ENCODE results near the gene ARSD.
"Not testable (repeated sequence)": the region's sequence is repeated elsewhere in the genome, so short reads cannot be mapped to it uniquely, and the experiment has no call there.

The ARSD gene

DNA sequence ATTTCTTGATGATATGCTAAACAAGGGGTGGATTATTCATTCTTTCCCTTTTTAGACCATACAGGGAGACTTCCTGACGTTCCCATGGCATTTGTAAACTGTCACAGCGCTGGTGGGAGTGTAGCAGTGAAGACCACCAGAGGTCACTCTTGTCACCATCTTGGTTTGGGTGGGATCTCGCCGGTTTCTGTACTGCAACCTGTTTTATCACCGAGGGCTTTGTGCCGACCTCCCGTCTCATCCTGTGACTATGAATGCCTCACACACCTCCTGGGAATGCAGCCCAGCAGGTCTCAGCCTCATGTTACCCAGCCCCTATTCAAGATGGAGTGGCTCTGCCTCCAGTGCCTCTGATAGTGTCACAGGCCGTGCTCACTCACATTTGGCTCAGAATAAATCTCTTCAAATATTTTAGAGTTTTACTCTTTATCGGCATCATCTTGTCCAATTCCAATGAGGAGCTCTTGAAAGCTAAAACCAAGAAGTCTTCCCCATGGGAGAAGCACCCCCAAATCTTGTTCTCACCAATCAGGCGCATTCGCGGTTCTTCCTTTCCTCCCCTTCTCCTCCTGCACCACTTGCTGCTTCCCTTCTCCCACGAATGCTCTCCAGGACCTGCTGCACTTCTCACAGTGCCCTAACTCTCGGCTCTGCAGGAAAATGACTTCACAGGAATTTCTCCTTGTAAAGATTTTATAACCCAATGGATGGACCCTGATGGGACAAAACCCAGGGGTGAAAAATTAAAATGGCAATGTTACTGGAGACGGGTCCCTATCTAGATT, 39.2 kb downstream of the ARSD start:
- DNase-seq: not testable (repeated sequence)

DNA sequence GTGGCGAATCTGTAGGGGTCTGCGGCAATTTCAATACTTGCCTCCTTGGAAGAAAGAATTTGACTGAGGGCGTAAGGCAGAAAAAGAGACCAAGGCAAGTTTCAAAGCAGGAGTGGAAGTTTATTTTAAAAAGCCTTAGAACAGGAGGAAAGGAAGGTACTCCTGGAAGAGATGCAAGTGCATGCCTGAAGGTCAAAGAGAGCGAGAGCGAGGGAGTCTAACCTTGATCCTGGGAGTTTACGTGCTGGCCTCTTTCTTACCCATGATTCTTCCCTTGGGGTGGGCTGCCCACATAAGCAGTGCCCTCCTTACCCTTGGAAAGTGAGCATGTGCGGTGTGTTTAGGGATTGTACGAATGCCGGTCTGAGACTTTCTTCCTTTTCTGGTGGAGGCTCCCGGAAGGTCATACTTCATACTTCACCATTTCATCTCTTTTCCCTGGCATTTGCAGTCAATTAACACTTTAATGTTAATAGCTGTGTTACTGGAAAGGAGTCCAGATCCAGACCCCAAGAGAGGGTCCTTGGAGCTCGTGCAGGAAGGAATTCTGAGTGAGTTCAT, 40.0 kb downstream of the ARSD start:
- no peak for DNase-seq

DNA sequence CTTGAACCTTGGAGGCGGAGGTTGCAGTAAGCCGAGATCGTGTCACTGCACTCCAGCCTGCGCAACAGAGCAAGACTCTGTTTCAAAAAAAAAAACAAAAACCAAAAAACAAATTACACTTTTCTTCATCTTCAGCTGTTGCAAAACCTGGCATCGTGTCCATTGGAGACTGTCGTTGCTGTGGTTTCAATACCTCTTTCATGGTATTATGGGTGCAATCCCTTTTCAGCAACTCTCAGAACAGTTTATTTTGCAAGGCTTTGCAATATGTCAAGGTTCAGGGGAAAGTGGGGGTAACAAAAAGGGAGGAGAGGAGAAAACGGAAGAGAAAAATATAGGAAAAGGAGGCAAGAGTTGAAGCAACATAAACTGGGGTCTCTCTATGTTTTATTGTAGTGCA, 40.8 kb downstream of the ARSD start:
- DNase-seq: no peak

DNA sequence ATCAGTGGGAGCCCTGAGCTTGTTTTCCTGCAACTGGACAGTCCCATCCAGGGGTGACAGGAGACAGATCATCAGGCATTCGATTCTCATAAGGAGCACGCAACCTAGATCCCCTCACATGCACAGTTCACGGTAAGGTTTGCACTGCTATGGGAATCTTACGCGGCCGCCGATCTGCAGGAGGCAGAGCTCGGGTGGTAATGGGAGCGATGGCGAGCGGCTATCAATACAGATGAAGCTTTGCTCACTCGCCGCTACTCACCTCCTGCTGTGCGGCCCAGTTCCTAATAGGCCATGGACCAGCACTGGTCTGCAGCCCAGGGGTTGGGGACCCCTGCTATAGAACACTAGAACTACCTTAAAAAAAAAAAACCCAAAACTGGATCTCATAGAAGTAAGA, 45.4 kb downstream of the ARSD start:
- DNase-seq: no peak

DNA sequence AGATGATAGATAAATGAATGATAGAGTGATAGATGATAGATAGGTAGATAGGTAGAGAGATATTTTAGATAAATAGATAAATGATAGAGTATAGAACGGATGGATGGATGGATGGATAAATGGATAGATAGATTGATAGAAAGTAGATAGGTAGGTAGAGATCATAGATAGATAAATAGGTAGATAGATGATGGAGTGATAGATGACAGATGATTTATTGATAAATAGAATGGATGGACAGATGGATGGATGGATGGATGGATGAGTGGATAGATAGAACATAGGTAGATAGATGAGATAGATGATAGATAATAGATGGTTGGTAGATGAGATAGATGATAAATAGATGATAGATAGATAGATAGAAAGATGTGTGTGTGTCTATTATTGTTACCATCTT, 49.5 kb downstream of the ARSD start:
- DNase-seq: no peak

DNA sequence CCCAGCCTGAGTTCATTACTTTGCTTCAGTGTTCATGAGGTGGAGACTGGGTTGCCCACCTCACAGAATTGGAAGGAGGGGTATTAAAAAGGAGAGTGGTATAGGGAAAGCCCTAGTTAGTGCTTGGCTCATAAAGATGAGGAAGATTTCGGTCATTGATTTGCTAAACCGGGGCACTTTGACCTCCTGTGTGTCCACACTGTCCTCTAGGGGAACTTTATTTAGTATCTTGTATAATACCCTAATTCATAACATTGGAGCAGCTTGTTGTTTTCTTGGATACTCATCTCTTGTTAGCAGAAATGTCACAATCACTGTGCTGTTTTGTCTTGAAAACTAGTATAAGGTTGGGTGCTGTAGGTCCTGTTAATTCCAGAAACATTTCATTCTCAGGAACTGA, 50.6 kb downstream of the ARSD start:
- no peak for DNase-seq

DNA sequence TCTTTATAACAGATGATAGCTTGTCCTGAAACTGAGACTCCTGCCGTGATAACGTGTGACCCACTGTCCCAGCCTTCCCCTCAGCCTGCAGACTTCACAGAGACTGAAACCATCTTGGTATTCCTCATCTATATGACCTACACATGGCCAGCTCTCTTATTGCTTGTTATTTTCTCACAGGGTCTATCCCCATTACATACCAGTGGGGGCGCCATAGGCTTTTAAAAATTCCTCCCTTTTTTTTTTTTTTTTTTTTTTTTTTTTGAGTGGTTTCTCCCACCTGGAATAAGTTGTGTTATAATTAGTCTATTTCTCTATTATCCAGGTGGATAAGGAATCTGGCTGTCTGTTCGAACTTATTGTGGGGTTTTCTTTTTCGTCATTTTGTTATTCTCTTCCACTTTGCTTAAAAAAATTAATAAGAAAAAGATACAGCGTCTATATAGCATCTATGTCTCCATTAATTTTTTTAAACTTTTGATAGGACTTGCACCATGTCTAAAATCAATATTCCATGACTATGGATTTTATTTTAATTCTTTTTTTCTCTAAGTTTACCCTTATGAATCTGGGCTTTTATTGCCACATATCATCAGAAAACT, 53.2 kb downstream of the ARSD start:
- DNase-seq: no peak

DNA sequence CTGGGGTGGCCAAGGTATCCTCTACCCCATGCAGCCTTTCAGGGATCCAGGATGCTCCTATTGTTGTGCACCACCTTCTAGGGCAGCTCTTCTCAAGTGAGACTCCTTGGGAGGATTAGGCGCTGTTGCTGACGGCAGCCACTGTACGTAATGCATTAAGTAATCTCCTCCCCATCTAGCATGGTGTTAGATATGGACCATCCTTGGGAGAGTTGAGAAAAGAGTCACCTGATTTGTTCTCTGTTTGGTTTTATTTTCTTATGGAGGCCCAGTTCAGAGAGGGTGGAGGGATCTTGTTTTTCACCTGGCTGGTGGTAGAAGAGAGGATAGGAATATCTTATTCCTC, 54.0 kb downstream of the ARSD start:
- DNase-seq: no peak

DNA sequence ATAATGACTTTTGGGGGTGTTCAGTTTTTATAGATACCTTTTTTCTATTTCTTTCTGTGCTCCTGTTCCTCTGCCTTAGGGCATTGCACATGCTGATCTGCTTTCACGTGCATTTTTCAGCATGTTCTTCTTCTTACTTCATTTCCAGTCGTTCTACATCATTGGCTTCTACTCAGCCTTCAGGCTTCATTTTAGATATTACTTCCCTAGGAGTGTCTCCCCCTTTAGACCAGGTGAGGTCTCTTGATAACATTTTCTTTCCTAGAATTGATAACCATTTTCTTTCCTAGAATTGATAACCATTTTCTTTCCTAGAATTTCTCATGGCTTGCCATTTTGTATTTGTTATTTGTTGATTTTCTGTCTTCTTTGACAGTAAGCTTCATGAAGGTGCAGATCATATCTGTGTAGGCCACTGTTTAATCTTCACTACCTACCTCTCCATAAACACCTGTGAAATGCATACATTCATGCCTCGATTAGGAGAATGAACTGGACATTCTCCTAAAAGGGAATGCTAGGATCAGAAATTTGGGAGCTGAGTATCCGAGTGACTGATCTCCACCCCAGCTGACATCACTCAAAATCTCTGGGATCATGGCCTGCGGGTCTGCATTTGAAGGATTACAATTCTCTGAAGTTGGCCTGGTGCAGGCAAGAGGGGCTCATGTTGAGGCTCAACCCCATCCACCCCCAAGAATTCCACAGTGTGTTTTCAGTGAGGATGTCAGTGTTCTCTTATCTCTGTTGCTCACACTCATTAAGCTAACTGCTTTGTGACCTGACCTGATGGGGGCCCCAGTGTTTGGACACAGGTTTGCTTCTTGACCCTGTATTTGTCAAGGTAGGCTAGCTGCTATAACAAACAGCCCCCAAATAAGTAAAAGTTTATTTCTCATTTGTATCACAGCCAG, 54.7 kb downstream of the ARSD start:
- DNase-seq: no peak

DNA sequence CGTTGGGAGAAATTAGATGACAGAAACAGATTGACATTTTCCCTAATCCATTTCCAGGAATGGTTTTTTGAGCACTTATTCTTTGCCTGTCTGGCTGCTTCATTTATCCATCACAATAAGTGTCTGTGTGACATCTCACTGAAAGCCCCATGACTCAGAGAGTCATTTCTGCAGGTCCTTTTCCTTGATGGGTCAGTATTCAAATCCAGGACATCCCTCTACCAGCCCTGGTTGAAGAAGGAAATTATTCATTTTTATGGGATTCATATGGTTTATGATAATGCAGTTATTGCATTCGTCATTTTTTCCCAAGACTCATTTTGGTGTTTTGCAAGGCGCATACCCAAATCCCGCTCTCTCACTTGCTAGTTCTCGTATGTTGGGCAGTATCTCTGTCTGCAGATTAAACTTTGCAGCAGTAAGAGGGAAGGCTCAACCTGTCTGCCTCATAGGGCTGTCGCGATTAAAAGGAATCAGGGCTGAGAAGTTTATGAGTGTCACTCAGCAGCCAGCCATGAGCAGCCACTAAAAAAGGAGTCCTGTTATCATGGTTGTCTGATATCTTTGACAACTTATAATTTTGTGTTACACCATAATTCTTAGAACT, 56.4 kb downstream of the ARSD start:
- no peak for DNase-seq

DNA sequence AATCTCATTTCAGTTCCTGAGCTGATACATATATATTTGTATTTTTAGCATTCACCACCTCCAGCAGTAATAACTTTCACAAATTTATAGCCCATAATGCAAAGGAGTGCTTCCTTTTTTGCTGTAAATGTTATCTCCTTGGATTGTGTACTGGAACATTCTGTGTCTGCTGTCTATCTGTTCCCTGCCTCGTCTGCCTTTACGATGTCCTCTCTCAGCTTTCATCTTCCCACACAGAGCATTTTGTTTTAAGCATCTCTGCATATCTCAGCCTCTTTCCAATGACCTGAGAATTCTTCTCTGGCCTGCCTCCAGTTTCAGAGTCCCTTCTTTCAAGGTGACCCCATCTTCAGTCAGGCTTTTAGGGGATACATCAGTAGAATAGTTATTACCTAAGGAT, 57.3 kb downstream of the ARSD start:
- no peak for DNase-seq

DNA sequence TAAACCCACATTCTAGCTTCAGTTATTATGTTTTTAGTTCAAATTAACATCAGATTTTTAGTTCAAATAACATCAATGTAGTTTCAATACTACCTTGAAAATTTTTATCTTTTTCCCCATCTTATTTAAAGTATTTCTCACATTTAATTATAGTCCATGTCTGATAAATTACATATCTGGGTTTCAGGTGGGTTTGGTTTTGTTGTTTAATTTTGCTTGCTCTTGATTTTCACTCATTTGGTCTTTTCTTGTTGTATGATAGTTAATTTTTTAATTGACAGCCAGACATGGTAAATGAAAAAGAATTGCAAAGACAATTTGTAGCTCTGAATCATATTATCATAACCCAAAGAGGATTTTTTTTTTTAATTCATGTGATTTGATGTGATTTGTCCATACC, 58.5 kb downstream of the ARSD start:
- no peak for DNase-seq

DNA sequence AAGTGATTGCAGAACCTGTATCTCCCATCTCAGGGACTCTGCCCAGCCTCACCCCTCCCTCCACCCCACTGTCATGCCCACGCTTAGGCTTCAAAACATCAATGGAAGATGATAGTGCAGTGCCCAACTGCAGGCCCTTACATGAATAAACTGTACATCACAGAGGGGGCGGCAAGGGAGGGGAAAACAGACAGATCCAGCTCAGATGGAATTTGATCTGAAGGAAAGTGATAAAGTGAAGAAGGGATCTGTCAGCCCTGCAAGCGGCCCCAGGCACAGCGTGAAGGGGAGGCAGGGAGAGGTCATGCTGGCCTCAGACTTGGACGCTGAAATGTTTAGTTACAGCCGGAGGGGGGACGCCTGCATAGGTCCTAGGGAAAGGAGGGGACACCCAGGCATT, 61.9 kb downstream of the ARSD start:
- no peak for DNase-seq

DNA sequence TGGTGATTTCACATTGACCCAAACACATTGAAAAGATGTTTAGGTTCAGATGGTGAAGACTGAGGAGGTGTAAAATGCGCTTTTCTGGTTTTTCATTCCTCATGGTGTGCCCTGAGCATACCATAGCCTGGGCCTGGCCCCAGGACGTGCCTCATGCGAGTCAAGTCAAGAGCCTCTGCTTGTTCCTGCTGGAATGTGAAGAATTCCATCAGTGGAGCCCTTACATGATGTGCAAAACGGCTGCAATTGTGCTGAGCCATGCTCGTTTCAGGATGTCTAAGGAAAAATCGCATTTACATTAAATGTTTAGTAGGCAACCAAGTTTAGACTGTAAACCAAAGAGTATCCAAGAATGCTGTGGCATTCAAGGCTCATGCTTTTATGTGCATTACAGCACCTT, 65.5 kb downstream of the ARSD start:
- DNase-seq: no peak

DNA sequence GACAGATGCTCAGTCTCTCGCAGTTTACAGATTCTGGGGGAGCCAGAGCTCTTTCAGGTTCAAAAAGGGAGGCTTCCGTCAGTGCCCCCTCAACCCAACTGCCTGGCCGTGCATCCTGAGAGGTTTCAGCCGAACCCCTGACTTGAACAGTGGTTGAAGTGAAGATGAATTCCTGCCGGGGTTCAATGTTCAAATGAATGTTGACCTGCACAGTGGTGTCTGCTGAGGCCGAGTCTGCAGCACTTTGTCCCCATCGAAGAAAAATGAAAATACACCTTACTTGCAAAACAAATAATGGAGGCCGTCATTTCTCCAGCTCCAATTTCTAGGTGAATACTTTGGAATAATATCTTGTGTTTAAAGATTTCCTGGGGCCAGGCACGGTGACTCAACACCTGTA, 66.7 kb downstream of the ARSD start:
- no peak for DNase-seq

DNA sequence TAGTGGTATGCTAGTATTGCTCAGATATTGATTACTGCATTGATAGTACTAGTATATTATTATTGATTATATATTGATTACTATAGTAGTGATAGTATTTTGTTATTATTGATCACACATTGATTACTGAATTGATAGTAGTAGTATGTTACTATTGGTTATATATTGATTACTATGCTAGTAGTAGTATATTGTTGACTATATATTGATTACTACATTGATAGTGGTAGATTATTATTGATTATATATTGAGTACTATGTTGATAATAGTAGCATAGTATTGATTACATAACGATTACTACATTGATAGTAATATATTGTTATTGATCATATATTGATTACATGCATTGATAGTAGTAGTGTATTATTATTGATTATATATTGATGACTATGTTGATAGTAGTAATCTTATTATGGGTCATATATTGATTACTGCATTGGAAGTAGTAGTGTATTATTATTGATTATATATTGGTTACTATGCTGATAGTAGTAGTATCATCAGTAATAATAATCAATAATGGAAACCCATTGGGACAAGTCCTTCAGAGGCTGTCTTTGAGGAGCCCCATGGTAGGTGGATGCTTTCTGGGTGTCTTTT, 69.8 kb downstream of the ARSD start:
- no peak for DNase-seq

DNA sequence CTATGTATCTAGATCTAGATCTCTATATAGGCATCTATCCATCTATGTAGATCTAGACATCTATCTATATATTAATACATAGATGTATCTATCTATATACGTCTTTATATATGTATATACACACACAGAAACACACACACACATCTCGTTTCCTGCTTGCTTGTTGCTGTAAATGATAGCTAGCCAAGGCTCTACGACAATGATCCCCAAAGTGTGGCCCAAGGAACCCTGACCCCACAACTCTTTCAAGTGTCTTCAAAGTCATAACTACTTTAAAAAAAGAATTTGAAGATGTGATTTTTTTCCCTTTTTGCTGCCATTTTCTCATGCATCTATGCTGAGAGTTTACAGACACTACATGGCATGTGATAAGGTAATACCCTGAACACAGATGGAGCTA, 71.6 kb downstream of the ARSD start:
- no peak for DNase-seq

DNA sequence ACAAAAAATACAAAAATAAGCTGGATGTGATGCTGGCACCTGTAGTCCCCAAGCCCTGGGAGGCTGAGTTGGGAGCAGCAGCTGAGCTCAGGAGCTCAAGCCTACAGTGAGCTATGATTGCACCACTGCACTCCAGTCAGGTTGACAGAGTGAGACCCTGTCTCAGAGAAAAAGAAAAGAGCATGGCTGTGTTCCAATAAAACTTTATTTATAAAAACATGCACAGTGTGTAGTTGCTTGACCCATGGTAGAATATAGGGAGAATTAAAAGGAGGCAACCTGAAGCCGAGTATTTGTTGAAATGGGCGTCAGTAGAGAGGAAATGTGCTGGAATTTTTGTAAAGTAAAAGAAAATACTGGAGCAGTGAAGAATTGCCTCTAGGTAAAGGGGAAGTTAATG, 73.4 kb downstream of the ARSD start:
- no peak for DNase-seq

DNA sequence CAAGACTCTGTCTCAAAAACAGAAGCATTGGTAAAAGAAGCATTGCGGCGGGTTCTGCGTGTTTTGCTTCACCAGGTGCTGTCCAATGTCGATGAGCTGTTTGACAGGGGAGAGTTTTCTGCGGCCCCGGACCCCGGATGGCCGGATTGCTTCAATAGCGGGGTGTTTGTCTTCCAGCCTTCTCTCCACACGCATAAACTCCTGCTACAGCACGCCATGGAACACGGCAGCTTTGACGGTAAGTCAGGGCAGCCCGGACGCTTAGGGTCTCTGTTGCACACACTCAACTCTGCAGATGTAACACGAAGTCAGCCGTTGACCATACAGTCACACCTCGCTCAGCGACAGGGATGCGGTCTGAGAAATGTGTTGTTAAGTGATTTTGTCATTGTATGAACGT, 74.2 kb downstream of the ARSD start:
- DNase-seq: no peak

All from DMS79 treated with DMSO at 0.1 percent for 48 hours (cell line).